Stimulated activated CD4-positive, alpha-beta T cell treated with anti-CD3 and anti-CD28 coated beads, Interleukin-4, amount 100 ng/mL, for 1 hour (primary cell): Measurements from ENCODE around the gene CTSA.
A peak's percentile ranks its signal among the peaks of the same experiment; 100 is the strongest.
"Not testable (repeated sequence)": the region's sequence is repeated elsewhere in the genome, so short reads cannot be mapped to it uniquely, and the experiment has no call there.

ENCODE experiments used
- DNase-seq: peaks from one replicate; pipeline ENCODE4 v3.0.0-alpha.2; 2020

Gene CTSA

GRCh38 chr20:45897289-45897688, 6.2 kb downstream of the CTSA start:
- DNase-seq, result no peak

GRCh38 chr20:45897692-45898091, 6.6 kb downstream of the CTSA start:
- no peak for DNase-seq

GRCh38 chr20:45898285-45898684, 7.2 kb downstream of the CTSA start:
- DNase-seq, result no peak

- DNase-seq, result no peak
These were observed 8.1 kb downstream of the CTSA start for GRCh38 chr20:45899046-45899835.

GRCh38 chr20:45901332-45901731, 10.2 kb downstream of the CTSA start:
- not testable (repeated sequence) for DNase-seq

GRCh38 chr20:45902199-45902701, 11.1 kb downstream of the CTSA start:
- DNase-seq, result no peak

GRCh38 chr20:45904583-45905504, 13.7 kb downstream of the CTSA start:
- no peak for DNase-seq

- DNase-seq, result no peak
These were observed 14.5 kb downstream of the CTSA start for GRCh38 chr20:45905505-45906079.

- DNase-seq, result no peak
These were observed 16.2 kb downstream of the CTSA start for GRCh38 chr20:45907219-45907948.

- no peak for DNase-seq
These were observed 16.9 kb downstream of the CTSA start for GRCh38 chr20:45908084-45908483.

- no peak for DNase-seq
These were observed 18.2 kb downstream of the CTSA start for GRCh38 chr20:45909336-45909808.

- no peak for DNase-seq
These were observed 18.9 kb downstream of the CTSA start for GRCh38 chr20:45909817-45910669.

- DNase-seq, result peak; percentile 91
These were observed 19.7 kb downstream of the CTSA start for GRCh38 chr20:45910670-45911485.

- peak; percentile 25 for DNase-seq
These were observed 20.6 kb downstream of the CTSA start, which contains the start of gene PLTP for GRCh38 chr20:45911486-45912343. Gene PLTP, minus strand, starts transcription at chr20:45912155. Its CDS starts 703 bp downstream, at chr20:45911452.

GRCh38 chr20:45912344-45912682, 21.2 kb downstream of the CTSA start:
- no peak for DNase-seq

GRCh38 chr20:45913116-45913515, 22.0 kb downstream of the CTSA start:
- DNase-seq, result no peak

GRCh38 chr20:45917790-45918141, 26.6 kb downstream of the CTSA start:
- no peak for DNase-seq

- no peak for DNase-seq
These were observed 27.1 kb downstream of the CTSA start for GRCh38 chr20:45918182-45918737.
